SK-N-SH treated with all-trans-retinoic acid at 6 μM for 48 hours (cell line): ENCODE measurements around the gene AHSG.
A peak's percentile ranks its signal among the peaks of the same experiment; 100 is the strongest.

Experiments
- ATAC-seq: fragments of 200-7000 bp; cut with Tn5 transposase; 3 replicates; pipeline ENCODE4 v1.9.1; 2020; ENCODE audit warnings: mild to moderate bottlenecking, moderate library complexity
- BACH2 ChIP-seq: fragments of 250-450 bp; sonication (Bioruptor Pico); IDR thresholded peaks from 2 replicates; pipeline ENCODE4 v1.9.0; 2021; ENCODE audit warnings: mild to moderate bottlenecking, borderline replicate concordance
- CREB5 ChIP-seq: fragments of 250-450 bp; sonication (Bioruptor Pico); IDR thresholded peaks from 2 replicates; pipeline ENCODE4 v1.5.1; 2020; ENCODE audit warnings: low read depth, mild to moderate bottlenecking, moderate library complexity
- CSDC2 ChIP-seq: fragments of 250-450 bp; sonication (Bioruptor Pico); IDR thresholded peaks from 2 replicates; pipeline ENCODE4 v1.5.0; 2020; ENCODE audit warnings: mild to moderate bottlenecking, moderate library complexity
- ESRRG ChIP-seq: fragments of 250-450 bp; sonication (Bioruptor Pico); IDR thresholded peaks from 2 replicates; pipeline ENCODE4 v1.6.1; 2021; ENCODE audit warnings: mild to moderate bottlenecking
- GLIS3 ChIP-seq: fragments of 250-450 bp; sonication (Bioruptor Pico); IDR thresholded peaks from 2 replicates; pipeline ENCODE4 v1.5.0; 2020; ENCODE audit warnings: mild to moderate bottlenecking, moderate library complexity
- ISL1 ChIP-seq: fragments of 250-450 bp; sonication (Bioruptor Pico); IDR thresholded peaks from 2 replicates; pipeline ENCODE4 v2.1.2; 2022; ENCODE audit warnings: mild to moderate bottlenecking, moderate library complexity
- OSR1 ChIP-seq: fragments of 250-450 bp; sonication (Bioruptor Pico); IDR thresholded peaks from 2 replicates; pipeline ENCODE4 v1.8.0; 2022; ENCODE audit warnings: moderate library complexity, mild to moderate bottlenecking, inconsistent platforms
- PPARA ChIP-seq: fragments of 250-450 bp; sonication (Bioruptor Pico); IDR thresholded peaks from 2 replicates; pipeline ENCODE4 v1.5.0; 2020; ENCODE audit warnings: mild to moderate bottlenecking, borderline replicate concordance
- RARB ChIP-seq: fragments of 250-450 bp; sonication (Bioruptor Pico); IDR thresholded peaks from 2 replicates; pipeline ENCODE4 v1.8.0; 2021; ENCODE audit warnings: mild to moderate bottlenecking, moderate library complexity
- TCF4 ChIP-seq: fragments of 250-450 bp; sonication (Bioruptor Pico); IDR thresholded peaks from 2 replicates; pipeline ENCODE4 v1.8.0; 2021; ENCODE audit warnings: mild to moderate bottlenecking, moderate library complexity, borderline replicate concordance
- TOX ChIP-seq: fragments of 250-450 bp; sonication (Bioruptor Pico); IDR thresholded peaks from 2 replicates; pipeline ENCODE4 v1.8.0; 2021; ENCODE audit warnings: mild to moderate bottlenecking, moderate library complexity, borderline replicate concordance
- ZC3H10 ChIP-seq: fragments of 250-450 bp; sonication (Bioruptor Pico); IDR thresholded peaks from 2 replicates; pipeline ENCODE4 v1.5.1; 2021; ENCODE audit warnings: mild to moderate bottlenecking, moderate library complexity
- ZFP3 ChIP-seq: fragments of 250-450 bp; sonication (Bioruptor Pico); IDR thresholded peaks from 2 replicates; pipeline ENCODE4 v1.5.0; 2020; ENCODE audit warnings: mild to moderate bottlenecking, moderate library complexity
- ZFP30 ChIP-seq: fragments of 450-650 bp; formaldehyde crosslinking; IDR thresholded peaks from 2 replicates; pipeline ENCODE4 v1.5.0; 2022; ENCODE audit warnings: mild to moderate bottlenecking, moderate library complexity
- ZNF565 ChIP-seq: fragments of 450-650 bp; formaldehyde crosslinking; conservative IDR thresholded peaks from 2 replicates; pipeline ENCODE4 v1.5.0; 2020; ENCODE audit warnings: low read depth, mild to moderate bottlenecking, moderate library complexity
- ZNF70 ChIP-seq: fragments of 450-650 bp; formaldehyde crosslinking; IDR thresholded peaks from 2 replicates; pipeline ENCODE4 v1.5.0; 2020; ENCODE audit warnings: mild to moderate bottlenecking, moderate library complexity
- ZNF8 ChIP-seq: fragments of 450-650 bp; formaldehyde crosslinking; IDR thresholded peaks from 2 replicates; pipeline ENCODE4 v1.5.0; 2020; ENCODE audit warnings: mild to moderate bottlenecking, moderate library complexity
- TF ChIP-seq, protein P1 (sequence below): fragments of 250-450 bp; sonication (Bioruptor Pico); IDR thresholded peaks from 2 replicates; pipeline ENCODE4 v1.5.1; 2021; ENCODE audit warnings: mild to moderate bottlenecking, moderate library complexity
- TF ChIP-seq, protein P2 (sequence below): fragments of 250-450 bp; sonication (Bioruptor Pico); IDR thresholded peaks from 2 replicates; pipeline ENCODE4 v1.8.0; 2020; ENCODE audit warnings: mild to moderate bottlenecking, moderate library complexity, borderline replicate concordance
- TF ChIP-seq, protein P3 (sequence below): fragments of 250-450 bp; sonication (Bioruptor Pico); IDR thresholded peaks from 2 replicates; pipeline ENCODE4 v1.5.0; 2020; ENCODE audit warnings: mild to moderate bottlenecking, moderate library complexity
- TF ChIP-seq, protein P4 (sequence below): fragments of 250-450 bp; sonication (Bioruptor Pico); IDR thresholded peaks from 2 replicates; pipeline ENCODE4 v1.8.0; 2021; ENCODE audit warnings: low read depth, mild to moderate bottlenecking, moderate library complexity, borderline replicate concordance

AHSG gene

GRCh38 chr3:186614266-186614596 is 1.4 kb downstream of the AHSG start:
- no peak for TF ChIP-seq ZFP3
- TF ChIP-seq CSDC2 (CRISPR knock-in tag): no peak
- TF ChIP-seq, protein P1, sequence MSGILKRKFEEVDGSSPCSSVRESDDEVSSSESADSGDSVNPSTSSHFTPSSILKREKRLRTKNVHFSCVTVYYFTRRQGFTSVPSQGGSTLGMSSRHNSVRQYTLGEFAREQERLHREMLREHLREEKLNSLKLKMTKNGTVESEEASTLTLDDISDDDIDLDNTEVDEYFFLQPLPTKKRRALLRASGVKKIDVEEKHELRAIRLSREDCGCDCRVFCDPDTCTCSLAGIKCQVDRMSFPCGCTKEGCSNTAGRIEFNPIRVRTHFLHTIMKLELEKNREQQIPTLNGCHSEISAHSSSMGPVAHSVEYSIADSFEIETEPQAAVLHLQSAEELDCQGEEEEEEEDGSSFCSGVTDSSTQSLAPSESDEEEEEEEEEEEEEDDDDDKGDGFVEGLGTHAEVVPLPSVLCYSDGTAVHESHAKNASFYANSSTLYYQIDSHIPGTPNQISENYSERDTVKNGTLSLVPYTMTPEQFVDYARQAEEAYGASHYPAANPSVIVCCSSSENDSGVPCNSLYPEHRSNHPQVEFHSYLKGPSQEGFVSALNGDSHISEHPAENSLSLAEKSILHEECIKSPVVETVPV (CRISPR knock-in tag): no peak
- TF ChIP-seq ISL1 (CRISPR knock-in tag): no peak
- TF ChIP-seq ZNF70 (CRISPR knock-in tag): no peak
- no peak for TF ChIP-seq TOX (CRISPR knock-in tag)
- TF ChIP-seq BACH2 (CRISPR knock-in tag): no peak
- TF ChIP-seq, protein P2, sequence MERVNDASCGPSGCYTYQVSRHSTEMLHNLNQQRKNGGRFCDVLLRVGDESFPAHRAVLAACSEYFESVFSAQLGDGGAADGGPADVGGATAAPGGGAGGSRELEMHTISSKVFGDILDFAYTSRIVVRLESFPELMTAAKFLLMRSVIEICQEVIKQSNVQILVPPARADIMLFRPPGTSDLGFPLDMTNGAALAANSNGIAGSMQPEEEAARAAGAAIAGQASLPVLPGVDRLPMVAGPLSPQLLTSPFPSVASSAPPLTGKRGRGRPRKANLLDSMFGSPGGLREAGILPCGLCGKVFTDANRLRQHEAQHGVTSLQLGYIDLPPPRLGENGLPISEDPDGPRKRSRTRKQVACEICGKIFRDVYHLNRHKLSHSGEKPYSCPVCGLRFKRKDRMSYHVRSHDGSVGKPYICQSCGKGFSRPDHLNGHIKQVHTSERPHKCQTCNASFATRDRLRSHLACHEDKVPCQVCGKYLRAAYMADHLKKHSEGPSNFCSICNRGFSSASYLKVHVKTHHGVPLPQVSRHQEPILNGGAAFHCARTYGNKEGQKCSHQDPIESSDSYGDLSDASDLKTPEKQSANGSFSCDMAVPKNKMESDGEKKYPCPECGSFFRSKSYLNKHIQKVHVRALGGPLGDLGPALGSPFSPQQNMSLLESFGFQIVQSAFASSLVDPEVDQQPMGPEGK (CRISPR knock-in tag): no peak
- TF ChIP-seq, protein P3, sequence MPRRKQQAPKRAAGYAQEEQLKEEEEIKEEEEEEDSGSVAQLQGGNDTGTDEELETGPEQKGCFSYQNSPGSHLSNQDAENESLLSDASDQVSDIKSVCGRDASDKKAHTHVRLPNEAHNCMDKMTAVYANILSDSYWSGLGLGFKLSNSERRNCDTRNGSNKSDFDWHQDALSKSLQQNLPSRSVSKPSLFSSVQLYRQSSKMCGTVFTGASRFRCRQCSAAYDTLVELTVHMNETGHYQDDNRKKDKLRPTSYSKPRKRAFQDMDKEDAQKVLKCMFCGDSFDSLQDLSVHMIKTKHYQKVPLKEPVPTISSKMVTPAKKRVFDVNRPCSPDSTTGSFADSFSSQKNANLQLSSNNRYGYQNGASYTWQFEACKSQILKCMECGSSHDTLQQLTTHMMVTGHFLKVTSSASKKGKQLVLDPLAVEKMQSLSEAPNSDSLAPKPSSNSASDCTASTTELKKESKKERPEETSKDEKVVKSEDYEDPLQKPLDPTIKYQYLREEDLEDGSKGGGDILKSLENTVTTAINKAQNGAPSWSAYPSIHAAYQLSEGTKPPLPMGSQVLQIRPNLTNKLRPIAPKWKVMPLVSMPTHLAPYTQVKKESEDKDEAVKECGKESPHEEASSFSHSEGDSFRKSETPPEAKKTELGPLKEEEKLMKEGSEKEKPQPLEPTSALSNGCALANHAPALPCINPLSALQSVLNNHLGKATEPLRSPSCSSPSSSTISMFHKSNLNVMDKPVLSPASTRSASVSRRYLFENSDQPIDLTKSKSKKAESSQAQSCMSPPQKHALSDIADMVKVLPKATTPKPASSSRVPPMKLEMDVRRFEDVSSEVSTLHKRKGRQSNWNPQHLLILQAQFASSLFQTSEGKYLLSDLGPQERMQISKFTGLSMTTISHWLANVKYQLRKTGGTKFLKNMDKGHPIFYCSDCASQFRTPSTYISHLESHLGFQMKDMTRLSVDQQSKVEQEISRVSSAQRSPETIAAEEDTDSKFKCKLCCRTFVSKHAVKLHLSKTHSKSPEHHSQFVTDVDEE: no peak
- no peak for TF ChIP-seq CREB5 (CRISPR knock-in tag)
- TF ChIP-seq ZNF565 (CRISPR knock-in tag): no peak
- TF ChIP-seq ZC3H10 (CRISPR knock-in tag): no peak
- no peak for TF ChIP-seq RARB
- TF ChIP-seq, all 23 proteins: peak for 0
- no peak for ATAC-seq

DNA sequence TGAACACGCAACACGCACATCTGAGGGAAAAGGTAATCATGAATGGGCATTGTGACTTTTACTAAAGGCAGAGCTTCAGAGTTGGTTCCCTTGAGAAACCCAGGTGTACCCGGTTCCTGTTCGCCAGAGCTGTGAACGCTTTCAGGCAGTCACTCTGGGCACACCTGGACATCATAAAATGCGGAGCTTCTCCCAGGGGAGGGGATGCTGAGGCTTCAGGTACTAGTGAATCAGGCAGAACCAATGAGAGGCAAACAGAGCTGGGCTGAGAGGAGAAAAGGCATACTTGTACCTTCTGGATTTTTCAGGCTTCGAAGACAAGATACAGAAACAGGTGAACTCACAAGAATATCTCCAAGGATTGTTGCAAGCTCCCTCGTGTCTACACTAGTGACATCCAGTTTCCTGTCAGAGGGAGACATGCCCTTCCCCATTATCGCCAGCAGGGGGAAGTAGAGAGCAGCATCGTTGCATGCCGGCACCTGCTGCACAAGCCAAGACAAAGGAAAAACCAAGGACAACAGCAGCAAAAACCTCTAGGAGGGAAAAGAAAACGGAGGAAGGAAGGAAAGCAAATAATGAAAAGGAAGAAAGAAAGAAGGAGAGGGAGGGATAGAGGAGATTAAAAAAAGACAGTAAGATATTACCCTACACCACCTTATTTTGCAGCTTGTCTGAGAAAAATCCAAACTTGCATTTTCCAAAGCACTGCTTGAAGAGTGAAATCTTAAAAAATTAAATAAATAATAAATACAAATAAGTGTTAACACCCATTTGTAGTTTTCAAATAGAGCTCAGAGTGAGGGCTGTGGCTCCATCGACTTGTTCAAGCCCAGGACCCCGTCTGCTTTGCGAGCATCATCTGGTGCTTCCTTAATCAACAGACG is 2.0 kb downstream of the AHSG start:
- ATAC-seq: peak; percentile 82
- TF ChIP-seq ZC3H10 (CRISPR knock-in tag): no peak
- TF ChIP-seq ZFP30 (CRISPR knock-in tag): no peak
- TF ChIP-seq, protein P3: no peak
- TF ChIP-seq CSDC2 (CRISPR knock-in tag): no peak
- TF ChIP-seq RARB: no peak
- no peak for TF ChIP-seq ESRRG (CRISPR knock-in tag)
- TF ChIP-seq, protein P4, sequence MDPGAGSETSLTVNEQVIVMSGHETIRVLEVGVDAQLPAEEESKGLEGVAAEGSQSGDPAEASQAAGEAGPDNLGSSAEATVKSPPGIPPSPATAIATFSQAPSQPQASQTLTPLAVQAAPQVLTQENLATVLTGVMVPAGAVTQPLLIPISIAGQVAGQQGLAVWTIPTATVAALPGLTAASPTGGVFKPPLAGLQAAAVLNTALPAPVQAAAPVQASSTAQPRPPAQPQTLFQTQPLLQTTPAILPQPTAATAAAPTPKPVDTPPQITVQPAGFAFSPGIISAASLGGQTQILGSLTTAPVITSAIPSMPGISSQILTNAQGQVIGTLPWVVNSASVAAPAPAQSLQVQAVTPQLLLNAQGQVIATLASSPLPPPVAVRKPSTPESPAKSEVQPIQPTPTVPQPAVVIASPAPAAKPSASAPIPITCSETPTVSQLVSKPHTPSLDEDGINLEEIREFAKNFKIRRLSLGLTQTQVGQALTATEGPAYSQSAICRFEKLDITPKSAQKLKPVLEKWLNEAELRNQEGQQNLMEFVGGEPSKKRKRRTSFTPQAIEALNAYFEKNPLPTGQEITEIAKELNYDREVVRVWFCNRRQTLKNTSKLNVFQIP: no peak
- no peak for TF ChIP-seq ISL1 (CRISPR knock-in tag)
- TF ChIP-seq BACH2 (CRISPR knock-in tag): no peak
- no peak for TF ChIP-seq TOX (CRISPR knock-in tag)
- TF ChIP-seq, all 23 proteins: peak for 0

- ATAC-seq: no peak
- TF ChIP-seq GLIS3 (CRISPR knock-in tag) (no peak), CREB5 (CRISPR knock-in tag) (no peak), CSDC2 (CRISPR knock-in tag) (no peak), TCF4 (CRISPR knock-in tag) (no peak), ISL1 (CRISPR knock-in tag) (no peak), BACH2 (CRISPR knock-in tag) (no peak), ESRRG (CRISPR knock-in tag) (no peak), PPARA (CRISPR knock-in tag) (no peak), ZNF8 (CRISPR knock-in tag) (no peak), ZNF70 (CRISPR knock-in tag) (no peak), TOX (CRISPR knock-in tag) (no peak), OSR1 (CRISPR knock-in tag) (no peak)
- TF ChIP-seq, protein P2 (CRISPR knock-in tag): no peak
These were observed 3.4 kb downstream of the AHSG start for GRCh38 chr3:186616299-186616617.
